GM21825 (cell line): ENCODE measurements around the gene YWHAQ.
"Not testable (repeated sequence)": the region's sequence is repeated elsewhere in the genome, so short reads cannot be mapped to it uniquely, and the experiment has no call there.

Experiments
- ATAC-seq: cut with Tn5 transposase; IDR thresholded peaks from one replicate; pipeline ENCODE4 v1.9.1; 2021; ENCODE audit warnings: mild to moderate bottlenecking, moderate library complexity; ENCODE audit not compliant: unreplicated experiment

The YWHAQ gene

DNA sequence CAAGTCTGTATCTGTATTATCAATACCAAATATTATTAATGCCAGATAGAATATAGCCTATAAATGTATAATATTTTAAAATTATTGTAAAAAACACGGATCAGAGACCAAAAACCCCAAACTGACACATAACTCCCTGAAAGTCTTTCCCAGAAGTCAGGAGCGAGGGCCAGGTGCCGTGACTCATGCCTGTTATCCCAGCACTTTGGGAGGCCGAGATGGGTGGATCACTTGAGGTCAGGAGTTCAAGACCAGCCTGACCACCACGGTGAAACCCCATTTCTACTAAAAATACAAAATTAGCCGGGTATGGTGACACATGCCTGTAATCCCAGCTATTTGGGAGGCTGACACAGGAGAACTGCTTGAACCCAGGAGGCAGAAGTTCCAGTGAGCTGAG lies 35.5 kb downstream of the YWHAQ start:
- ATAC-seq: not testable (repeated sequence)

DNA sequence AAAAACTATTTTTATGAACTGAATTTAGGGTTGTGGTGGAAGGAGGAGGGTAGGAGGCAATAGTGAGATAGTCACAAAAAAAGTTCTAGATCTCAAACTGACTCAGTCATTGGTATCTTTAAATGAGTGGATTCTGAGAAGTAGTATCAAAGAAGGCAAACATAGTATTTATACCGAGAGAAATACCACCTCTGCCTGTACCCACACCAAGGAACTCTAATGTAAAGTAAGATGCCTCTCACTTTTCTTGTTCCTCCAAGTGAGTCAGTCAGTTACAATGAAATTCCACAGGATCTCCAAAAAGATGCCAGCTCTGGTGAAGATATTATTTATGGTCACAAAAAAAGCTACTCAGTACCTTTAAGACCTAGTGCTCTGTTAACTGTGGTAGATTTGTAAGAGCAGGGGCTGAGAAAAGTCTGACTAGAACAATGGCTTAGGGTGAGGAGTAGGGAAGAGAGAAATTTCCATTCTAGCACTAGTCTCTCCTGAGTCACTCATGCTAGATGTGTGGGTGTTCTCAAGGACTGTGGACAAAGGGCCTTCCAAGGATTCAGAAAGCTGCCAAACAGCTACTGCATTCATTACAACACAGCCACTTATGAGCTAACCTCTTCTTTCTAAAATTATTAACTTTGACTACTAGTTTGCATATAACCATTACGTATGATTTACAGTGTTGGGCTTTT lies 36.3 kb downstream of the YWHAQ start:
- ATAC-seq: no peak

DNA sequence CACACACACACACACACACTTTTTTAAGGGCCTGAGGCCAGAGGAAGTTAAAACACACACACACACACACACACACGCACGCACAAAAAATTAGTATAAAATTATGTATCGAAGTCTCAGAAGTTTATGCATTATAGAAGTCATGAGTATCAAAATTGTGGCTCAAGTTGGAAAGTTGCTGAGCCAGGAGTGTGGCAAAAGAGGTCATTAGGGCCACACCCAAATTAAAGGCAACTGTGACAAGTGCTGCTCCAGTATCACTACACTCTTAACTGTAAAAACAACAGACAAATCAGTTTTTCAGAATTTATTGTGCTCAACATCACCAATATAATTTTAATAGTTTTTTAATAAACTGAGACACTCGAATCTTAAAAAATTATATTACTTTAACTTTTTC lies 36.9 kb downstream of the YWHAQ start:
- ATAC-seq: no peak

DNA sequence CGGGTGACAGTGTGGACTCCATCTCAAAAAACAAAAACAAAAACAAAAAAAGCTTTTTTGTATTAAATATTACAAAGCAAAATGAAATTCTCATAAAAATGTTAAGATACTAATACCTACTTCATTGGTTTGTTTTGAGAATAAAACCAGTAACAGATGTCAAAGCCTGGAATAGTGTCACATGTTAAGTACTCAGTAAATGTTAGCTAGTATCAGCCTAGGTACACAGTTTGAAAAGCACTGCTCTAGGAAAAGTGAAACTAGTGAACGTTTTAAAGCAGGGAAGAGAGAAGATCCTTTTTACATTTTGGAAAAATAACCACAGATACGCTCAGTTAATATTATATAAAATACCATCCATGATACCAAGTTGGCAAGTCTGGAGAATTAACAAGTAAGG lies 38.1 kb downstream of the YWHAQ start:
- ATAC-seq: no peak

DNA sequence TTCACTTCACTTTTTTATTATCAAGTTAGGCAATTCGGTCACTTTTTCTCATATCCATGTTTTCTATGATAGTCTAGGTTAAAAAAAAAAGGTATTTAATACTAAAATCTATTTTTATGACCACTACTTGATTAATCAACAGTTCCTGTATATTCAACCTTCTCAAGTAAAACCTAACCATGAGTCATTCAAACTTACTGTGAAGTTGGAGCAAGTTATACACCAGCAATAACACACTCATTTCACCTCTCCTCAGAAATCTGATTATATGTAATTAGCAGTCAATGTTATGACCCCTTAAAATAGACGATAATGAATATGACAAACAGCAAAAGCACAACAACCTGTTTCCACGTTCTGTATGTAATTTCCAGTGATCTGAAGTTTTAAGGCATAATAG lies 40.2 kb downstream of the YWHAQ start:
- no peak for ATAC-seq

DNA sequence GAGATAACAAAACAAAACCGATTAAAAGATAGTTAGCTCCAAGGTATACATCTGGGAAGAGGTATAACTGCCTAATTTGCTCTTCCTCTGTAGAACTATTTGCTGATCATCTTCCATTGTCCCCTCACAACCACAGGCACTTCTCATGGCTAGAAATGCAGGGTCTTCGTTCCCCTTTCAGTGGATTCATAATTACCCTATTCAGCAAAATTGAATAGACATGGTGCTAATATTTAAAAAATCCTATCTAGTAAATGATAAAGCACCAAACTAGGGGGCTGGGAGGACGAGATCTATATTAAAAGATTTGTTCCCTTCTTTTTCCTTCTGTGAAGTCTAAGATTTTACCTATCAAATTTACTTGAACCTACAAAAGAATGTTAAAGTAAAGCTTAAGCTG lies 44.3 kb downstream of the YWHAQ start:
- ATAC-seq: no peak

DNA sequence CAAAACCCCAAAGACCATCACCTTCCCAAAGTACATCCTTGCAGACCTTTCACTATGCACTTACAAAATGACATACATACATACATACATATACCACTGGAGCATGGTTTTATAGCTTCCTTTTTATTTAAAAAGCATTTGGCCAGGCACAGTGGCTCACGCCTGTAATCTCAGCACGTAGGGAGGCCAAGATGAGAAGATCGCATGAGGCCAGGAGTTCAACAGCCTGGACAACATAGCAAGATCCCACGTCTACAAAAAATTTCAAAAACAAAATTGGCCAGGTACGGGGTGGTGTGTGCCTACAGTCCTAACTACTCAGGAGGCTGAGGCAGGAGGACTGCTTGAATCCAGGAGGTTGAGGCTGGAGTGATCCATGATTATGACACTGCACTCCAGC lies 45.3 kb downstream of the YWHAQ start:
- ATAC-seq: no peak

DNA sequence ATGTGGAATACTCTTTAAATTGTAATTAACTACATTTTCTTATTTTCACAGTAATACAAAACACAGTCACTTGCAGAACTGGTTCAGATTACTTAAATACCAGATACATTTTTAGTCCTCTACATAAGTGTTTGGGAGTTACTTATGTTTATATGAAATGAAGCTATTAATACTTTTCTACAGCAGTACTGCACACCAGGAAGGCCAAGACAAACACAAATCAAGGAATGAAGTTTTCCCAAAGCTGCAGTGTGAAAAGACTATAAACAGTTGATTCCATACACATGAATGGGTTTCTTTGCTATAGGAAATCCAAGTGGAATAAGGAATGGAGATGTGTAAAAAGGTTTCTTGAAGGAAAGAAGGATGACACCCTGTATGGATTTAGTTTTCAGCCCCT lies 45.9 kb downstream of the YWHAQ start:
- not testable (repeated sequence) for ATAC-seq

DNA sequence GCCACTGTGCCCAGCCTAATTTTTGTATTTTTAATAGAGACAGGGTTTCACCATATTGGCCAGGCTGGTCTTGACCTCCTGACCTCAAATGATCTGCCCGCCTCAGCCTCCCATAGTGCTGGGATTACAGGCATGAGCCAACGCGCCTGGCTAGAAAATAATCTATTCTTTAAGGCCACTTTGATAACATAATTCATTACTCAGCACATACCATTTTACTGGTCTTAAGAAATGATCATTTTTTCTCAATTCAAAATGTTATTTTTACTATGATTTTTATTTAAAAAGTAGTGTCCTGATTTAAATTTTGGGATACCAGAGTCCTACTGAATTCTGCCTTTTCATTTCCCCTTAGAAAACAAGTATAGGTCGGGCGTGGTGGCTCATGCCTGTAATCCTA lies 48.2 kb downstream of the YWHAQ start:
- no peak for ATAC-seq

DNA sequence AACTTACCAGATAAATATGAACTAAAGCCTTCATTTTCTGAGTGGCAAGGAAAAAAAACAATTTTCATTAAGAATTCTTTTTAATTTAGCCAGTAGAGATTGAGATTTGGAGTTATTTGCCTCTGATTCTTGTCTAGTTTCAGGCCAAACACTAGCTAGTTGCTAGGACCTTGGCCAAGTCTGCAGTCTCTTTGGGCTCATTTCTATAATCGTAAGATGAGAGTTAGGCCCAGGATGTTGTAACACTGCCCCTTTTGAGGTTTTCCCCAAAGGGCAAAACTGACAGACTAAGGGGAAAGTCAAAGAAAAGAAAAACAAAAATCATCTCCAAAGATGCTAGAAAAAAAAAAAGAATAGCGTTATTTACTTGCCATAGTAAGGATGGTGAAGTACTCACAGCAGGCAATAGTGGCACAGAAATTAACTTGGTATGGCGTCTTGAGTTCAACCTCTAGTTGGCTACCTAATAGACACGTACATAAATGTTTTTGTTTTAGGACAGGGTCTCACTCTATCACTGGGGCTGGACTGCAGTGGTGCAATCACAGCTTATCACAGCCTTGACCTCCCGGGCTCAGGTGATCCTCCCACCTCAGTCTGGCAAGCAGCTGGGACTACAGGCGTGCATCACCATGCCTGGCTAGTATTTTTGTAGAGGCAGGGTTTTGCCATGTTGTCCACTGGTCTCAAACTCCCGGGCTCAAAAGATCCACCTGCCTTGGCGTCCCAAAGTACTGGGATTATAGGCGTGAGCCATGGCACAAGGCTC lies 52.1 kb downstream of the YWHAQ start:
- no peak for ATAC-seq

DNA sequence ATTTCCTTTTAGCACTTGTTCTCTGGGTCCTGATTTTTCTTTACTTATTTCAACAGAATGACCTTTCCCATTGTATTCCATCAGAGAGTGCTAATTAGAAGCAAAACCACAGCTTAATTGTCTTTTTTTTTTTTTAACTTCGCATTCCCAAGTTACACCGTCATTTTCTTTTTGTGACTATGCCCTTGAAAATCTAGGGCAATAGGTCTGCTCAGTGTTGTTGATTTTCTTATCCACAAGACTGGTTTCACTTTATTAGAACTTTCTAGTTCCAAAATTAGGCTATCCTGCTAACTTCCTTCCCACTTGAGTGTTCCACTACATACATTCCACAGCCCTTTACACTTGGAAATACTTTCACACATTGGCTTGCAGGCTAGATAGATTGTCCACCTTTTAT lies 56.5 kb downstream of the YWHAQ start:
- no peak for ATAC-seq

DNA sequence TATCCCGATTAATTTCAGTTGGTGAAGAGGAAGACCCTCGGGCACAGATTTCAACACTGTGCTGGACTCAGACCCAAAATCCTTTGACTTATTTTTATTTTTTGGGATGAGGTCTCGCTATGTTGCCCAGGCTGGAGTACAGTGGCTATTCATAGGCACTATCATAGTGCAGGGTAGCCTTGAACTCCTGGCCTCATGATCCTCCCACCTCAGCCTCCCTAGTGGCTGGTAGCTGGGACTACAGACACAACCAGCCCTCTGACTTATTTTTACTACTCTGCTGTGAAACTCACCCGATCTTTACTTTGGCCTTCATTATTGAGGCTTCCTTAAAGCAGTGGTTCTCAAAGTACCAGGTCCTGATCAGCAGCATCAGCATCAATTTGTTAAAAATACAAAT lies 57.0 kb downstream of the YWHAQ start:
- ATAC-seq: no peak

DNA sequence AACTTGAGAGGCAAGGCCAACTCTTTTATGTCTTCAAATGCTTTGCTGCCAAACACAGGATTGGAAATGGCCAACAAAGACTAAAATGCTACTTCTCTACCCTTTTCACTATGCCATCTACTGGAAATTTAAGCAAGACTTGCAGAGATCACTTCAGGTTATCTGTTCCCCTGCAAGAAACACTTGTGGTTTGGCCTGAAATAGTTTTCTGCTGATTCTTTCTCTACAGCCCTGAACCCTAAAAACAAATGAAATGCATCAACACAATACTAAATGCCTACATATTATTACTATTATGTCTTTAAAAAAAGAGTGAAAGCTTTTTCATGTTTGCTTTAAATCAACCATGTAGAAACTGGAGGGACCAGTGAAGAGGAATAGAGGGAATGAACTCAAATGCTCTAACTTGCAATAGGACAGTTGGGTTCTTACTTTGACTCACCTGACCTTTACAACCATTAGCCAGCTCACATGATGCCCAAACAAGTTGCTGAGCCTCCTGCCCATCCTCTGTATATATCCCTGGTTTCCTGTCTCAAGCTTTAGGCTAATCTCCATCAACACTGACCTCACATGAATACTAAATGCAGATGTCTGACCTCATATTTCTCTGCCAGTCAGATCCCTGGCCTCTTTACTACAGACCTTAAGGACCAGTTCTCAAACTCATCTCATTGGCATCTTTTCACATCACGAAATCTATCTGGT lies 57.6 kb downstream of the YWHAQ start:
- no peak for ATAC-seq

DNA sequence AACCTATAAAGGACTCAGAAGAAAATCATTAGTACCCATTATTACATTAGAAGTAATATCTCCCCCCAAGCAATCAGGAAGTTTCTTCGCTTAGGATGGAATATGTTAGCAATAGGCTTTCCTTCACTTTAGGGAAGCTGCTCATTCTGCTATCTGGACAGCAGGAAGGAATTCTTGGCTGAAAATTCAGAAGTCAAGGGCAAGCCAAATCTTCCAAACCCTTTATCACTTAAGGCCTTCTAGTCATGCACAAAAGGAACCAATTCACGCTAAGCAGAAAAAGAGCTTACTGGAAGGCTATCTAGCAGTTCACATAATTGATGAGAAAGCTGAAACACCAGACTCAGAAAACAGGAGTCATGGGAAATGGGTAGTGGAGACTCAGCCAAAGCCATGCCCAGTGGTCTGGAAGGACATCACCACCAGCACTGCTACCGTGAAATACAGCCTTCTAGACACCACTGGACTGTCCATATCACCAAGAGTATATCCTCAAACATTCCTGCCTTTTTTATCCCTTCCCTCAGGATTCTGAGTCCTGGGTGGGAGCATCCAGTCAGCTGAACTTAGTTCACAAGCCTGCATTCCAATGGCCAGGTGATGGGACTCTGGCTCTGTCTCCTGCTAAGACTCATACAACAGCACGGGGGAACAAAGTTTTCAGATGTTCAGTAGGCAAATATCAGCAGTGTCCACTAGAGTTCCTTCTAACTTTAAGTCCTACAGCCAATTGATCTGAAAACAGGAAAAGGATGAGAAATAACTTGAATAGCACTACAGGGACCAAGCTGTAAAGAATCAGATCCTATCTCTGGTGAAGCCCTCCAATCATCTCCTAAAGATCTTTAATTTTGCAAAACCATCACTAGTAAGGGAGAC lies 60.4 kb downstream of the YWHAQ start:
- ATAC-seq: no peak

DNA sequence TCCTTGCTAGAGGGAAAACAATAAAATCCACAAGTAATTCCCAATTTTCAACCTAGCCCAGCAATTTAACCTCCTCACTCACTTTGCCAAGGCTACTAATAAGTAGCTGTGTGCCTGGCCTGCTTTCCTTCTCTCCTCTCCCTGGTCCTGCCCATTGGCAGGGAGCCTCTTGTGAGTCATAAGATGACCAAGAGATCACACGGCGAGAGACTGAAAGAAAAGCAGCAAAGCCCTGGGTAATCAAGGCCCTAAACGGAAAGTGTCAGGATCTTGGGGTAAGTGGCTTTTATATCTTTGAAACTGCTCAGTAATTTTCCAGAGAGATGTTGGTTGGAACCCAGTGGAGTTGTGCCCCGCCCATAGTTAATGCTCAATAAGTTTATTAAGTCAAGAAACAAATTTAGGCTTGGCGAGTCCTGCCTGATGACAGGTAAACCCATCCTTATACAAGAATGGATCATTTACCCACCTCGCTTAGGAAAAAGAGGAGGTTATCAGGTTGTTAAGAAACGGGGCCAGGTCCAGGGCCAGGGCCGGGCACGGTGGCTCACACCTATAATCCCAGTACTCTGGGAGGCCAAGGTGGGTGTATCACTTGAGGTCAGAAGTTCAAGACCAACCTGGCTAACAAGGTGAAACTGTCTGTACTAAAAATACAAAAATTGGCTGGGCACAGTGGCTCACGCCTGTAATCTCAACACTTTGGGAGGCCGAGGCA lies 65.2 kb downstream of the YWHAQ start:
- ATAC-seq: no peak

DNA sequence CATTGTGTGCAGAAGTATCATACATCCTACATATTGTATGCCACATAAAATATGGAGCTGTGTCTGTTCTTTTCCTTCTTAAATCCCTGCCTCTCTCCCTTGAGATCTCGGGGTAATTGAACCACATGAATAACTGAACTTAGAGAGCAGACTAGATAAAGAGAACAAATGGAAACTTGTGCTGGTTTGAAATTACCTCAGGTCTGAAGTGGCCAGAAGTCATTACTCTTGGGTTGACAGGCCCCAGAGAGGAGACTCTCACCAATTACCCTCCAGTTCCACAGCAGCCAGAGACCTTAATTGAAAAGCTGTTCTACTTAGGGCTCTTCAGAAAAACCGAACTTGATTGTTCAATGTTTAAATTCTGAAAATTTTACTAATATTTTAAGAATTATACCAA lies 70.2 kb downstream of the YWHAQ start:
- no peak for ATAC-seq

DNA sequence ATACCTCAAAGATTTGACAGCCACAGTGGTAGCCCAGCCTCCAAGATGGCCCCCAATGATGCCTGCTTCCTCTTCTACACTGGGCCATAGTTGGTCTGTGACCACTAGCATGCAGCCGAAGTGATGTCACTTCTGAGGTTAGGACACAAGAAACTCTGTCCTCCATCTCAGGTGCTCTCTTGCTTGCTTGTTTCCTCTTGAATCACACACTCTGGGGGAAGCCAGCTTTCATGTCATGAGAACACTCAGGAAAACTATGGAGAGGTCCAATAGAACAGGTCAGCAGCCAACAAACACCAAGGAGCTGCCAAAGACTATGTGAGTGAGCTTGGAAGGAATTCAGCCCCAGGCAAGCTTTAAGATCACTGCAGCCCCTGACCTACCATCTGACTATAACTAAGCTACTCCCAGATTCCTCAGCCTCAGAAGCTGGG lies 71.8 kb downstream of the YWHAQ start:
- ATAC-seq: no peak

DNA sequence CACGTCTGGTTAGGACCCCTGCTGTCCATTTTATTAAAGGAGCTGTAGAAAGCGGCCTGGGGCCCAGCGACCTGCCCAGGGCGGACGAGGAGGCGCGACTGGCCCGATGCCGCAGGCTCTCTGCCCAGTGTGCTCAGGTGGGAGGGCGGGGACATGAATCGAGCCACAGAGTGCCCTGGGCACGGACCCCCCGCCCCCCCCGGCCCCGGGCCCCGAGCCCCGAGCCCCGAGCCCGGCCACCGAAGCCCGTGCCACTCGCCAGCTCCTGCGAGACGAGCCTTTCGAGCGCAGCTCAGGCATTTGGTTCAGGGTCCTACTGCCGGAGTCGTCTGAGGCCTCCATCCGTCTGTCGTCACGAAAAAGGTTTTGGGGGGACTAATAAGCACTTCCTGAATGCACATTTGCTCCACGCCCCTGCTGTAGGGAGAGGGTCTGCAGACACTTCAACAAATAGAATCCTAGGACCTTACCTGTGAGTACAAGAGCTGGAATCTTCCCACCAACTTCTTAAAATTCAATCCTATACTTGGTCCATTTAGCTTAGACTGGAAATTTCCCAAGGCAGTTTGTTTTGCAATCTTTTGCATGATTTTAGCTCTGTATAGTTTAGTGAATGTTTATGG lies 74.6 kb downstream of the YWHAQ start:
- peak; percentile 9 for ATAC-seq

DNA sequence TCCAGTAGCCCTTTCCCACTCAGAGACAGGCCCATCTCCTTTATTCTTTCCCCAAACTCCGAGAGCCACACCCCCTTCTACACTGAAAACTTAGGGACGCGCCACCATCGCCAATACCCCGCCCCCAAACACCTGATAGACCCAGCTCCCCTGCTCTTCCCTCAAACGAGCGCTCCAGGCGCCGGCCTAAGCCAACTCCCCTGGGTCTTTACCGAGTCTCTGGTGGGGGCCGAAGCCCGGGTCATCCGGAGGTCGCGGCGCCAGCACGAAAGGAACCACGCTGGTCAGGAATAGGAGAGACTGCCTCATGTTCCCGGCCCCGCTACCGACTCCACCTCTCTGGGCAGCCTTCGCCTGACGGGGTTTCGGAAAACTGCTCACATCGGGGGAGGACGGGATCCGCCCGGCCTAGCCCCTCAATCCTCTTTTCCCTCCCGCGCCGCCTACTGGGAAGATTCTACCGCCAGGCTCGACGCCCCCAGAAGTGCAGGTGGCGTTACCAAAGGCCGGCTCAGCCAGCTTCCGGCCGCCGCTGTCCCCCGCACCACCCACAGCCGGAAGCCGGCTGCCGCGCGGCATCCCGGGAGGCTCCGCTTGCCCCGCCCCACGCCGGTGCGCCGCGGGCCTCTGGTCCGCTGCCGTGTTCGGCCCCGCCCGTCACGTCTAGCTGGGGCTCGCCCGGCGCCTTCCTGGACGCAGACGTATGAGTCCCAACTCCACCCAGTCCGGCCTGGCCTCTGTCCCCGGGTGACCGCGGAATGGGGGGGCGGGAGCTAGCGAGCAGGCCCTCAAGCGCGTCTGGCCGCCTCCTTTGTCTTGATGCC lies 75.3 kb downstream of the YWHAQ start, which contains the start of gene ADAM17:
Gene ADAM17 (minus strand): TSS at position 534 of the 824 bp plus-strand sequence. CDS start 225 bp downstream, at position 309.
- peak; percentile 89 for ATAC-seq
